ENCODE results near the gene MROH9.

DNA sequence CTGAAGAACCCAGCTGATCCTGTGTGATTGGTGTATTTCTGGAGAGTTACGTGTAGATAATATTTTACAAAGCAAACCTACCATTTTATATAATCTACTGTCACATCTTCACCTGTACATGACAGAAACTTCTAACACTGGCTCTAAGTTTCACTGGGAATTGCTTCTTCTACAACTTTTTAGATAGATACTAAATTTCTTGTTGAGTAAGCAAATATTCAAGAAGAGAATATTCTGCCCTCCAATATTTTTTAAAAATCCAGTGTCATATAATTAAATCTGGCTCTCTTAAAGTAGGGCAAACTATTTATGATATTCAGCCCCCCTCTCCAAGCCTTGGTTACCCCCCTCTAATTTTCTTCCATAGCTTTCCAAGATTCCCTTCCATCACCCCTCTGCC lies 50.1 kb downstream of the MROH9 start:
- TF ChIP-seq, protein P1, sequence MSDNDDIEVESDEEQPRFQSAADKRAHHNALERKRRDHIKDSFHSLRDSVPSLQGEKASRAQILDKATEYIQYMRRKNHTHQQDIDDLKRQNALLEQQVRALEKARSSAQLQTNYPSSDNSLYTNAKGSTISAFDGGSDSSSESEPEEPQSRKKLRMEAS (IDR thresholded peaks at IDR 0.05): no peak
- TF ChIP-seq, protein P2, sequence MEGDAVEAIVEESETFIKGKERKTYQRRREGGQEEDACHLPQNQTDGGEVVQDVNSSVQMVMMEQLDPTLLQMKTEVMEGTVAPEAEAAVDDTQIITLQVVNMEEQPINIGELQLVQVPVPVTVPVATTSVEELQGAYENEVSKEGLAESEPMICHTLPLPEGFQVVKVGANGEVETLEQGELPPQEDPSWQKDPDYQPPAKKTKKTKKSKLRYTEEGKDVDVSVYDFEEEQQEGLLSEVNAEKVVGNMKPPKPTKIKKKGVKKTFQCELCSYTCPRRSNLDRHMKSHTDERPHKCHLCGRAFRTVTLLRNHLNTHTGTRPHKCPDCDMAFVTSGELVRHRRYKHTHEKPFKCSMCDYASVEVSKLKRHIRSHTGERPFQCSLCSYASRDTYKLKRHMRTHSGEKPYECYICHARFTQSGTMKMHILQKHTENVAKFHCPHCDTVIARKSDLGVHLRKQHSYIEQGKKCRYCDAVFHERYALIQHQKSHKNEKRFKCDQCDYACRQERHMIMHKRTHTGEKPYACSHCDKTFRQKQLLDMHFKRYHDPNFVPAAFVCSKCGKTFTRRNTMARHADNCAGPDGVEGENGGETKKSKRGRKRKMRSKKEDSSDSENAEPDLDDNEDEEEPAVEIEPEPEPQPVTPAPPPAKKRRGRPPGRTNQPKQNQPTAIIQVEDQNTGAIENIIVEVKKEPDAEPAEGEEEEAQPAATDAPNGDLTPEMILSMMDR (IDR thresholded peaks at IDR 0.05 in 2 of 3, conservative IDR thresholded peaks at IDR 0.05 in 1 of 3; ENCODE audit: borderline replicate concordance in 1 of 3, insufficient read depth in 1 of 3, low read depth in 2 of 3, low read length in 2 of 3): no peak
- TF ChIP-seq TCF7L2 (IDR thresholded peaks at IDR 0.05; ENCODE audit: borderline replicate concordance, extremely low read depth, insufficient read depth, insufficient read length) (no peak), CEBPB (IDR thresholded peaks at IDR 0.05; ENCODE audit: low read depth) (no peak), EZH2phosphoT487 (IDR thresholded peaks at IDR 0.05; ENCODE audit: borderline replicate concordance) (no peak), EZH2 (IDR thresholded peaks at IDR 0.05) (no peak), POLR2A (IDR thresholded peaks at IDR 0.05; ENCODE audit: borderline replicate concordance, extremely low read depth, insufficient read depth, insufficient read length) (no peak), POLR2AphosphoS5 (IDR thresholded peaks at IDR 0.05; ENCODE audit: low read depth, low read length) (no peak), YY1 (IDR thresholded peaks at IDR 0.05; ENCODE audit: extremely low read depth, insufficient replicate concordance, low read depth, low read length) (no peak)
- TF ChIP-seq, protein P3, sequence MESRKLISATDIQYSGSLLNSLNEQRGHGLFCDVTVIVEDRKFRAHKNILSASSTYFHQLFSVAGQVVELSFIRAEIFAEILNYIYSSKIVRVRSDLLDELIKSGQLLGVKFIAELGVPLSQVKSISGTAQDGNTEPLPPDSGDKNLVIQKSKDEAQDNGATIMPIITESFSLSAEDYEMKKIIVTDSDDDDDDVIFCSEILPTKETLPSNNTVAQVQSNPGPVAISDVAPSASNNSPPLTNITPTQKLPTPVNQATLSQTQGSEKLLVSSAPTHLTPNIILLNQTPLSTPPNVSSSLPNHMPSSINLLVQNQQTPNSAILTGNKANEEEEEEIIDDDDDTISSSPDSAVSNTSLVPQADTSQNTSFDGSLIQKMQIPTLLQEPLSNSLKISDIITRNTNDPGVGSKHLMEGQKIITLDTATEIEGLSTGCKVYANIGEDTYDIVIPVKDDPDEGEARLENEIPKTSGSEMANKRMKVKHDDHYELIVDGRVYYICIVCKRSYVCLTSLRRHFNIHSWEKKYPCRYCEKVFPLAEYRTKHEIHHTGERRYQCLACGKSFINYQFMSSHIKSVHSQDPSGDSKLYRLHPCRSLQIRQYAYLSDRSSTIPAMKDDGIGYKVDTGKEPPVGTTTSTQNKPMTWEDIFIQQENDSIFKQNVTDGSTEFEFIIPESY (IDR thresholded peaks at IDR 0.05; ENCODE audit: extremely low read depth, insufficient replicate concordance, low read length): no peak

Data from HCT116 (cell line).